ENCODE data around the gene PDE8A. TPM values are rescaled to one million over a fixed set of nuclear protein-coding genes. Genes with fewer than 3 reads are reported as not detected.

Gene PDE8A
- total RNA-seq, 2 experiments from 2014 or later, result 28.3 to 32.3 TPM

DNA sequence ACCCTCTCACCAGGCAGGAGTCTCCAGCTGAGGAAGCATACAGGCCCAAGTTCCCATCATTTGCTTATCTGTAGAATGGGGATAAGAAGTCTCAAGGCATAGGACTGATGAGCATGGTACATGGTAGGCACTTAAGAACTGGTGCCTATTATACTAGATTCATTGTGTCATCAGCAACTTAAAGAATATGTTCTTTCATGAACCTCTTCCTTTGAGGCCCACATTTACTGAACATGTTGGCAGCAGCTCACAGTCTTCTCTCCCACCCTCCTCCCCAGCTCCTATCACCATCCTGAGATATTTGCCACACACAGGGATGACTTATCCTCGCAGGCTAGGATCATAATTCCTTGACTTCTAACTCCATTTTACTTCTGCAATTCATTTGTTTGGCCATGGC is 142.5 kb downstream of the PDE8A start:
- Histone ChIP-seq H3K4me1 (ENCODE audit: insufficient read depth, low read length, poor library complexity, severe bottlenecking) (no peaks in the 10 kb centered on the region), H3K79me2 (ENCODE audit: insufficient read depth, low read depth, low read length) (no peaks in the 10 kb centered on the region), H4K20me1 (ENCODE audit: insufficient read depth, low read length) (no peaks in the 10 kb centered on the region), H3K4me2 (ENCODE audit: low read length) (no peak overlapping the region), H3K9me3 (ENCODE audit: low read length) (no peaks in the 10 kb centered on the region), H3K4me3 (ENCODE audit: low read depth, low read length, poor library complexity, severe bottlenecking) (no peak overlapping the region), H3K9me2 (ENCODE audit: insufficient read depth, low read length) (no peaks in the 10 kb centered on the region), H2AFZ (ENCODE audit: low read length) (no peak overlapping the region), H3K27ac (ENCODE audit: low read depth, low read length, poor library complexity, severe bottlenecking) (no peak overlapping the region), H3K36me3 (ENCODE audit: insufficient read depth, low read length) (peaks cover 3% of the 10 kb centered on the region; the same call in 1 of the 2 replicates)
- CTCF ChIA-PET (ENCODE audit: unreplicated experiment), result no interaction called here
- TF ChIP-seq, protein P1, sequence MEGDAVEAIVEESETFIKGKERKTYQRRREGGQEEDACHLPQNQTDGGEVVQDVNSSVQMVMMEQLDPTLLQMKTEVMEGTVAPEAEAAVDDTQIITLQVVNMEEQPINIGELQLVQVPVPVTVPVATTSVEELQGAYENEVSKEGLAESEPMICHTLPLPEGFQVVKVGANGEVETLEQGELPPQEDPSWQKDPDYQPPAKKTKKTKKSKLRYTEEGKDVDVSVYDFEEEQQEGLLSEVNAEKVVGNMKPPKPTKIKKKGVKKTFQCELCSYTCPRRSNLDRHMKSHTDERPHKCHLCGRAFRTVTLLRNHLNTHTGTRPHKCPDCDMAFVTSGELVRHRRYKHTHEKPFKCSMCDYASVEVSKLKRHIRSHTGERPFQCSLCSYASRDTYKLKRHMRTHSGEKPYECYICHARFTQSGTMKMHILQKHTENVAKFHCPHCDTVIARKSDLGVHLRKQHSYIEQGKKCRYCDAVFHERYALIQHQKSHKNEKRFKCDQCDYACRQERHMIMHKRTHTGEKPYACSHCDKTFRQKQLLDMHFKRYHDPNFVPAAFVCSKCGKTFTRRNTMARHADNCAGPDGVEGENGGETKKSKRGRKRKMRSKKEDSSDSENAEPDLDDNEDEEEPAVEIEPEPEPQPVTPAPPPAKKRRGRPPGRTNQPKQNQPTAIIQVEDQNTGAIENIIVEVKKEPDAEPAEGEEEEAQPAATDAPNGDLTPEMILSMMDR (conservative IDR thresholded peaks at IDR 0.05; ENCODE audit: low read length), result no peak
- TF ChIP-seq EZH2phosphoT487 (IDR thresholded peaks at IDR 0.05; ENCODE audit: borderline replicate concordance, low read depth, low read length), result no peak
- BruUV-seq (replicated peaks), result no TSS peak
- POLR2A ChIA-PET, result no interaction called here
- DNase-seq (ENCODE audit: low spot score), result no peak
- intact Hi-C loops (cut with micrococcal nuclease; ENCODE audit: unreplicated experiment), result no loop called here

DNA sequence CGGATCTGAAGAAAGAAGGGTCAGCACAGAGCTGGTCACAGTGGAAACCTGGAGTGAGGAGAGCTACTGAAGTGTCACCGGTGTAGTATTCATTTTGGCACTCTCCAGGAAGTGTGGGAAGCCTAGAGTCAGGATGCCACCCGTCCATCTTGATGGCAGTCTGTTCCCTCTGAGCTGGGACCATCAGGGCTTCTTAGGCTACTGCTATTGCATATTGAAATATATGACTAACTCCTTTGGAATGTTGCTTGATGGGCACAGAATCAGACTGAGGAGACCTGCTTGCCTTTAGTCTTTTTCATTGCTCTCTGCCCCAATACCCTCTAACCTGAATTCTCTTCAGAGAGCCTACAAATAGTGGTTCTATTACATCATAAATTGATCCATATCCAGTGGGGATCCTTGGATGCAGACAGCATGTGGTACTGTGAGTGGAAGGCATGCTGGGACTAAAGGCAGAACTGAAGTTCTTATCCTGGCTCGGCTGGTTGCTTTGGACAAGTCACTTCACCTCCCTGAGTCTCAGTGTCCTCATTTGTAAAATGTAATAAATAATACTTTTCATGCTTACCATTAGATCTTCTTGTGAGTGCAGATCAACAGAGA is 143.5 kb downstream of the PDE8A start:
- Histone ChIP-seq H2AFZ (ENCODE audit: low read length) (no peak overlapping the region), H3K9me3 (ENCODE audit: low read length) (no peaks in the 10 kb centered on the region), H3K79me2 (ENCODE audit: insufficient read depth, low read depth, low read length) (no peaks in the 10 kb centered on the region), H3K27ac (ENCODE audit: low read depth, low read length, poor library complexity, severe bottlenecking) (no peak overlapping the region), H4K20me1 (ENCODE audit: insufficient read depth, low read length) (no peaks in the 10 kb centered on the region), H3K4me1 (ENCODE audit: insufficient read depth, low read length, poor library complexity, severe bottlenecking) (no peaks in the 10 kb centered on the region), H3K4me2 (ENCODE audit: low read length) (no peak overlapping the region), H3K9me2 (ENCODE audit: insufficient read depth, low read length) (no peaks in the 10 kb centered on the region), H3K36me3 (ENCODE audit: insufficient read depth, low read length) (peaks cover 3% of the 10 kb centered on the region; the same call in 1 of the 2 replicates), H3K4me3 (ENCODE audit: low read depth, low read length, poor library complexity, severe bottlenecking) (no peak overlapping the region)
- no peak for DNase-seq (ENCODE audit: low spot score)
- CTCF ChIA-PET (ENCODE audit: unreplicated experiment), result no interaction called here
- BruUV-seq (replicated peaks), result no TSS peak
- intact Hi-C loops (cut with micrococcal nuclease; ENCODE audit: unreplicated experiment), result no loop called here
- POLR2A ChIA-PET, result interaction anchor here (0.6 to 0.8 kb wide), 2 partner anchors 22 to 762 kb away, joined by 3 read pairs; no protein-coding TSS in a partner anchor
- TF ChIP-seq, protein P1 (conservative IDR thresholded peaks at IDR 0.05; ENCODE audit: low read length), result no peak
- TF ChIP-seq EZH2phosphoT487 (IDR thresholded peaks at IDR 0.05; ENCODE audit: borderline replicate concordance, low read depth, low read length), result no peak

DNA sequence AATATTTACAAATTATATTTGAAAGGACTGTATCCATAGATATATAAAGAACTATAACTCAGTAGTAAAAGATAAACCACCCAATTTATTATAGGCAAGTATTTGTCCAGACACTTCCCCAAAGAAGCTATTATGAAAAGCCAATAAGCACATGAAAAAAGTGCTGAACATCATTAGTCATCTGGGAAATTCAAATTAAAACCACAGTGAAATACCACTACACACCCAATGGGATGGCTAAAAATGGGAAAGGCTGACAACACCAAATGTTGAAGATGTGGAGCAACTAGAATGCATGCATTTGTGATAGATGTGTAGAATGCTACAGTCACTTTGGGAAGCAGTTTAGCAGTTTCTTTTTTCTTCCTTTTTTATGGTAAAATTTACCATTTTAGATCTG is 147.0 kb downstream of the PDE8A start:
- ChIA-PET CTCF (ENCODE audit: unreplicated experiment) (no interaction called here), POLR2A (interaction anchor here (0.6 to 0.7 kb wide), 2 partner anchors 230 to 694 kb away, joined by 3 to 4 read pairs; no protein-coding TSS in a partner anchor)
- no peak for DNase-seq (ENCODE audit: low spot score)
- intact Hi-C loops (cut with micrococcal nuclease; ENCODE audit: unreplicated experiment), result no loop called here
- Histone ChIP-seq H3K9me2 (ENCODE audit: insufficient read depth, low read length) (no peaks in the 10 kb centered on the region), H4K20me1 (ENCODE audit: insufficient read depth, low read length) (no peaks in the 10 kb centered on the region), H3K4me3 (ENCODE audit: low read depth, low read length, poor library complexity, severe bottlenecking) (no peak overlapping the region), H3K36me3 (ENCODE audit: insufficient read depth, low read length) (0 out of 2 replicates have a peak, but pooled peaks cover 6% of the 10 kb centered on the region), H3K9me3 (ENCODE audit: low read length) (no peaks in the 10 kb centered on the region), H3K4me1 (ENCODE audit: insufficient read depth, low read length, poor library complexity, severe bottlenecking) (no peaks in the 10 kb centered on the region), H3K27ac (ENCODE audit: low read depth, low read length, poor library complexity, severe bottlenecking) (no peak overlapping the region), H3K79me2 (ENCODE audit: insufficient read depth, low read depth, low read length) (no peaks in the 10 kb centered on the region), H2AFZ (ENCODE audit: low read length) (no peak overlapping the region), H3K4me2 (ENCODE audit: low read length) (no peak overlapping the region)
- TF ChIP-seq, protein P1 (conservative IDR thresholded peaks at IDR 0.05; ENCODE audit: low read length), result no peak
- TF ChIP-seq EZH2phosphoT487 (IDR thresholded peaks at IDR 0.05; ENCODE audit: borderline replicate concordance, low read depth, low read length), result no peak
- BruUV-seq (replicated peaks), result no TSS peak
